Activated T-cell treated with anti-CD3 and anti-CD28 coated beads for 24 hours (primary cell): ENCODE results near the gene NXPH4.
A peak's percentile ranks its signal among the peaks of the same experiment; 100 is the strongest.

Source experiments
- DNase-seq: peaks from one replicate; pipeline ENCODE4 v3.0.0-alpha.2; 2020; ENCODE audit warnings: low read depth

NXPH4 gene

DNA sequence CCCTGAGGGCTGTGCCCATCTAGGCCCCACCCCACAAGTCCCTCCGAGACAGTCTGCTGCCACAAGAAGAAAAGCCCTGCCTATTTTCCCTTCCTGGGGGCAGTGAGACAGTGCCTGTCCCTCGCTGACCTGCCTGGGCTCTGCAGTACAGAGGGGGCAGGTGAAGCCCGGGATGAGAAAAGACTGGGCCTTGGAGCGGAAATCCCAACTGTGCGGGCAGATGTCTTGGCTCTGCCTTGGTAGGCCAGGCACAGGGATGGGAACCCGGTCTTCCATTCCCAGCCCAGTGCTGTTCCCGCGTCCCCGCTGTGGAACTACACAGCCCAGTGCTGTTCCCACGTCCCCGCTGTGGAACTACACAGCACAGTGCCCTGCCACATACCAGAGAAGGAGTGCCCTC, 12.8 kb upstream of the NXPH4 start:
- no peak for DNase-seq

DNA sequence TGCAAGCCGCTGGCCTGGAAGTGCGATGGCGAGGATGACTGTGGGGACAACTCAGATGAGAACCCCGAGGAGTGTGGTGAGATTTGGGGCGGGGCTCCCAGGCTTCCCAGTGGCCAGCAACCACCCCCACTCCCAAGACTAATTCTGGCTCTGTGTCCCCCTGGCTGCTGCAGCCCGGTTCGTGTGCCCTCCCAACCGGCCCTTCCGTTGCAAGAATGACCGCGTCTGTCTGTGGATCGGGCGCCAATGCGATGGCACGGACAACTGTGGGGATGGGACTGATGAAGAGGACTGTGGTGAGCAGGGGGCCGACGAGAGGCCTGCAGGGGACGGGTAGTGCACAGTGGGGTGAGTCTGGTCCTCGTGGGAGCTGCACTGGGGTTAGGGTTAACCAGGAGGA, 12.1 kb upstream of the NXPH4 start:
- no peak for DNase-seq

DNA sequence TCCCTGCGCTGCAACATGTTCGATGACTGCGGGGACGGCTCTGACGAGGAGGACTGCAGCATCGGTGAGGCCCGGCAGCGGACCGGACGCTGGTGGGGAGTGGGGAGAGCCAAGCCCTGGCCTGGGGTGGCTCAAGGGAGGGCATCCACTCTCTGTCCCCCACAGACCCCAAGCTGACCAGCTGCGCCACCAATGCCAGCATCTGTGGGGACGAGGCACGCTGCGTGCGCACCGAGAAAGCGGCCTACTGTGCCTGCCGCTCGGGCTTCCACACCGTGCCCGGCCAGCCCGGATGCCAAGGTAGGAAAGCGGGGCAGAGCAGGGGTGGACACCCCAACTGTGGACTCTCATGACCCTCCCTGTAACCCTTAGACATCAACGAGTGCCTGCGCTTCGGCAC, 11.4 kb upstream of the NXPH4 start:
- no peak for DNase-seq

DNA sequence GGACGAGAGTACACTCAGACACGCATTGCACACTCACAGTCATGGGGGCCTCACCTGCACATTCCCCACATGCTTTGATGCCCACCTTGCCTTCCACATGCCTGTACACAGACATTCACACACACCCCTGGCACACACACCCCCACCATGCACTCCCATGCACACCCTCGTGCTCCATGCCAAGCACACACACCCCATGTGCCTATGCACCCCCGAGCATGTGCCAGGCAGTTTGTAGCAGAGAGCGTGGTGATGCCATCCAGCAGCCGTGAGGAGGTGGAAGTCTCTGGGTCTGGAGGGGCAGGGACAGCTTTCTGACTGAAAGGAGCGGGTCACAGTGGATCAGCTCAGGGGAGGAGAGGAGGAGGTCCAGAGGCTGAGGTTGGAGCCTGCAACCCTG, 10.7 kb upstream of the NXPH4 start:
- DNase-seq = no peak

DNA sequence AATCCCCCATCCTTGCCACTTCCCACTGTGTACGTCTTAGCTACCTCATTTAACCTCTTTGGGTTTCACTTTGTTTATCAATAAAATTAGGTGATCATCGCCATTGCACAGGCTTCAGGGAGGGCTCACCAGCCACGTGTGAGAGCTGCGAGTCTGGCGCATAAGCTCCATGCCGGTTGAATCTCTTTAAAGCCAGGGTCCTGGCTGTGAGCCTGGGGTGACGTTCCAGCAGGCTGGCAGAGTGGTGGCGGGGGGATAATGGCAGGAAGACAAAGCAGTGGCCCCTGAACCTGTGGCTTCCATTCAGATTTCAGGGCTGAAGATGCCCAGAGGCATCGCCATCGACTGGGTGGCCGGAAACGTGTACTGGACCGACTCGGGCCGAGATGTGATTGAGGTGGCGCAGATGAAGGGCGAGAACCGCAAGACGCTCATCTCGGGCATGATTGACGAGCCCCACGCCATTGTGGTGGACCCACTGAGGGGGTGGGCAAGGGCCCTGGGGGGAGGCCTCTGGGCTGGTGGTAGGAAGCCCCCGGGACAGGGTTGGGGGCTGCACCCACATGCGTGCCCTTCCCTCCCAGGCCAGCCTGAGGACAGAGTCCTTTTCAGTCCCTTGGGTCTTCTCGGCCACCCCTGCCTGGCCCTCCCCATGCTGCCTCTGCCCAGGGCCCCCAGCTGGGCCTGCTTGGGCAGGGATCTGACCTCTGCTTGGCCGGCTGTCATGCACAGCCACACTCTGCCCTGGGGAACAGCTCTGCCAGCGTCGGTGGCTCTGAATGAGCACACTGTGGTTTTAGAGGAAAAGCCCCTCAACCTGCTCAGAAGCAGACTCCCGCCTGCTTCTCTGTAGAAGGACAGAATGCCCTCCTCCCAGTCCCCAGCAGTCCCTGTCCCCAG, 8.6 kb upstream of the NXPH4 start:
- no peak for DNase-seq

DNA sequence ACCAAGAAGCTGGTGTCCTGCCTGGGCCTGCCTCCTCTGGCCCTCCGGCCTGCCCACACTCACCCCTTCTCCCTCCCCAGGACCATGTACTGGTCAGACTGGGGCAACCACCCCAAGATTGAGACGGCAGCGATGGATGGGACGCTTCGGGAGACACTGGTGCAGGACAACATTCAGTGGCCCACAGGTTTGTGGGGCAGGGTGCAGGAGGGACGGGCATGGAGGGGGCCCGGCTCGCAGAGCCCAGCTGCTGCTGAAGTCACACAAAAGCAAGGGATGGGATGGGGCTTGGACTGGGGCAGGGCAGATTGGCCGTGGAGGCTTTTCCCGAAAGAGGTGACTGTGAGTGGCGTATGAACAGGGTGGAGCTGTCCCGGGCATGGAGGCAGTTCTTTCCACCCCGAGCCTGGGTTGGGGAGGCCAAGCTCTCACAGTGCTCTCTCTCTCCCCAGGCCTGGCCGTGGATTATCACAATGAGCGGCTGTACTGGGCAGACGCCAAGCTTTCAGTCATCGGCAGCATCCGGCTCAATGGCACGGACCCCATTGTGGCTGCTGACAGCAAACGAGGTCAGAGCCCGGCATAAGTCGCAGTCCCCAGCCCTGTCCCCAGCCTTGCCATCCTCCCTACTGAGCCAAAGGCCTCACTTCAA, 7.8 kb upstream of the NXPH4 start:
- DNase-seq = no peak

DNA sequence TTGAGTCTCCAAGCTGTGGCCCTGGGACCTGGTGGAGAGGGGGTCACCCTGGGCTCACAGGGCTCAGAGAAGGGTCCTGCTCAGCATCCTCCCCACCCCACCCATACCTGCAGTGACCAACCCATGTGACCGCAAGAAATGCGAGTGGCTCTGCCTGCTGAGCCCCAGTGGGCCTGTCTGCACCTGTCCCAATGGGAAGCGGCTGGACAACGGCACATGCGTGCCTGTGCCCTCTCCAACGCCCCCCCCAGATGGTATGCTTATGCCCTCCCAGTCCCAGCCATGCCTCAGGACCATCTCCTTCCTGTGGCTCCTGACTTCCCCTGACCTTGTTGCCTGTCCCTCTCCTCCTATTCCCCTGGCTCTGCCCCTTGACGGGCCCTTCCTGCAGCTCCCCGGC, 6.7 kb upstream of the NXPH4 start:
- DNase-seq = no peak

DNA sequence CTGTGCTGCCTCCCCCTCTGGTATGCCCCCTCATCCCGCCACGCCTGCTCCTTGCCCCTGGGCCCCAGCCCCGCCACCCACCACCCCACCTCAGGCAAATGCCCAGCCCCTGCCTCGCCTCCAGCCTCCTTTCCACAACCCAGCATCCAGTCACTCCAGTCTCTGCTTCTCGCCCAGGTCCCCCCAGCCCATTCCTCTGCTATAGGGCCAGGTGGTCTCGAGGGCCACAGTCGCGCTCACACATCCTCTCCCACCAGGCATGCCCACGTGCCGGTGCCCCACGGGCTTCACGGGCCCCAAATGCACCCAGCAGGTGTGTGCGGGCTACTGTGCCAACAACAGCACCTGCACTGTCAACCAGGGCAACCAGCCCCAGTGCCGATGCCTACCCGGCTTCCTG, 6.1 kb upstream of the NXPH4 start:
- DNase-seq = no peak

DNA sequence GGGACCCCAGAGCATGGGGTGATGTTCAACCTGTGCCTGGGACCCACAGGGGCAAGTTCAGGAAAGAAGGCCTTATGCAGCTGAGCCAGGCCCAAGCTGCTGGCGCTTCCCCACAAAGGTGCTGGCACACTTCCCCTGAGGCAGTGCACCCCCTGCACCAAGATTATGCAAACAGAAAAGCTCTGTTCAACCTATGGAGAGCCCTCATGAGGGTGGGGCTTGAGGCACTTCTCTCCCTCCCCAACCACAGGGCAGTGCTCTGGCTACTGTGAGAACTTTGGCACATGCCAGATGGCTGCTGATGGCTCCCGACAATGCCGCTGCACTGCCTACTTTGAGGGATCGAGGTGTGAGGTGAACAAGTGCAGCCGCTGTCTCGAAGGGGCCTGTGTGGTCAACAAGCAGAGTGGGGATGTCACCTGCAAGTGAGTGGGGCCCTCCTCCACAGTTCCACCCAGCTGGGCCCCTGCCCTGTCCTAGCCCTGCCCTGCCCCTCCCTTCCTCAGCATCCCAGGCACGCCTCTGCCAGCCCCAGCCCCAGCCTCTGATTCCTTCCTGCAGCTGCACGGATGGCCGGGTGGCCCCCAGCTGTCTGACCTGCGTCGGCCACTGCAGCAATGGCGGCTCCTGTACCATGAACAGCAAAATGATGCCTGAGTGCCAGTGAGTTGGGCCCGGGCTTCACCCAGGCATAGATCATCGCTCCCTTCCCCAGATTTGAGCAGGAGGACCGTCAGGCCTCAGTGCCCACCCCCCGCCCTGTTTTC, 5.5 kb upstream of the NXPH4 start:
- DNase-seq = no peak

DNA sequence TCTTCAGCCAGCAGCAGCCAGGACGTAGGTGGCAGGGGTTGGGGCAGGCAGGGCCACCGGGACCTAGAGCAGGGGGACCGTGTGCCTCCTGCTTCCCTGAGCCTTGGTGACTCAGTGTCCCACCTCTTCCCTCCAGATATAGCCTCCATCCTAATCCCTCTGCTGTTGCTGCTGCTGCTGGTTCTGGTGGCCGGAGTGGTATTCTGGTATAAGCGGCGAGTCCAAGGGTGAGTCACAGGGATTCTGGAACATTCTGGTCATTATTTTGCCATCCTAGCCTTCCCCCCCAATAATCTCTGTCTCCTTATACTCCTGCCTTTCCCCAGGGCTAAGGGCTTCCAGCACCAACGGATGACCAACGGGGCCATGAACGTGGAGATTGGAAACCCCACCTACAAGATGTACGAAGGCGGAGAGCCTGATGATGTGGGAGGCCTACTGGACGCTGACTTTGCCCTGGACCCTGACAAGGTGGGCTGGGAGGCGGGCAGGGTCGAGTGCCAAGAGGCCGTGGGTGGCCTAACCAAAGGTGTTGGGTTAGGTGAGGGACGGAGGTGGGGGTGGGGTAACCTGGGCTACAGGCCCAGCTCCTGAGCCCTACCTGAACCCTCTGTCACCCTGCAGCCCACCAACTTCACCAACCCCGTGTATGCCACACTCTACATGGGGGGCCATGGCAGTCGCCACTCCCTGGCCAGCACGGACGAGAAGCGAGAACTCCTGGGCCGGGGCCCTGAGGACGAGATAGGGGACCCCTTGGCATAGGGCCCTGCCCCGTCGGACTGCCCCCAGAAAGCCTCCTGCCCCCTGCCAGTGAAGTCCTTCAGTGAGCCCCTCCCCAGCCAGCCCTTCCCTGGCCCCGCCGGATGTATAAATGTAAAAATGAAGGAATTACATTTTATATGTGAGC, 4.5 kb upstream of the NXPH4 start:
- no peak for DNase-seq

DNA sequence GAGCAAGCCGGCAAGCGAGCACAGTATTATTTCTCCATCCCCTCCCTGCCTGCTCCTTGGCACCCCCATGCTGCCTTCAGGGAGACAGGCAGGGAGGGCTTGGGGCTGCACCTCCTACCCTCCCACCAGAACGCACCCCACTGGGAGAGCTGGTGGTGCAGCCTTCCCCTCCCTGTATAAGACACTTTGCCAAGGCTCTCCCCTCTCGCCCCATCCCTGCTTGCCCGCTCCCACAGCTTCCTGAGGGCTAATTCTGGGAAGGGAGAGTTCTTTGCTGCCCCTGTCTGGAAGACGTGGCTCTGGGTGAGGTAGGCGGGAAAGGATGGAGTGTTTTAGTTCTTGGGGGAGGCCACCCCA, 3.9 kb upstream of the NXPH4 start:
- no peak for DNase-seq

DNA sequence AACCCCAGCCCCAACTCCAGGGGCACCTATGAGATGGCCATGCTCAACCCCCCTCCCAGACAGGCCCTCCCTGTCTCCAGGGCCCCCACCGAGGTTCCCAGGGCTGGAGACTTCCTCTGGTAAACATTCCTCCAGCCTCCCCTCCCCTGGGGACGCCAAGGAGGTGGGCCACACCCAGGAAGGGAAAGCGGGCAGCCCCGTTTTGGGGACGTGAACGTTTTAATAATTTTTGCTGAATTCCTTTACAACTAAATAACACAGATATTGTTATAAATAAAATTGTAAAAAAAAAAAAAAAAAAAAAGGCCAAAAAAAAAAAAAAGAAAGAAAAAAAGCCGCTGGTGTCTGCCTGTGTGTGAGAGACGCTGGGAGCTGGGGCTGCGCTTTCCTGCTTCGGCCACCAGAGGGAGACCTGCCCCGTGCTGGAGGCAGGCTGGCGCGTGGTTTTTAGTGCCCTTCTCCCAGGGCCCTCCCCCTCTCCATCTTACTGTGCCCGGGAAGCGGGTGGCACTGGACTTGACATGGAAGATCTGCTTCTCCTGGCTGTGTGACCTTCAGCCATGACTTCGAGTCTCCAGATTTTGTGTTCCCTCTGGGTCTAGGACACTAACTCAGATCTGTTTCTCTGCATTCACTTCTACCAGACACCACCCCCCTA, 3.4 kb upstream of the NXPH4 start:
- peak; percentile 78 for DNase-seq

DNA sequence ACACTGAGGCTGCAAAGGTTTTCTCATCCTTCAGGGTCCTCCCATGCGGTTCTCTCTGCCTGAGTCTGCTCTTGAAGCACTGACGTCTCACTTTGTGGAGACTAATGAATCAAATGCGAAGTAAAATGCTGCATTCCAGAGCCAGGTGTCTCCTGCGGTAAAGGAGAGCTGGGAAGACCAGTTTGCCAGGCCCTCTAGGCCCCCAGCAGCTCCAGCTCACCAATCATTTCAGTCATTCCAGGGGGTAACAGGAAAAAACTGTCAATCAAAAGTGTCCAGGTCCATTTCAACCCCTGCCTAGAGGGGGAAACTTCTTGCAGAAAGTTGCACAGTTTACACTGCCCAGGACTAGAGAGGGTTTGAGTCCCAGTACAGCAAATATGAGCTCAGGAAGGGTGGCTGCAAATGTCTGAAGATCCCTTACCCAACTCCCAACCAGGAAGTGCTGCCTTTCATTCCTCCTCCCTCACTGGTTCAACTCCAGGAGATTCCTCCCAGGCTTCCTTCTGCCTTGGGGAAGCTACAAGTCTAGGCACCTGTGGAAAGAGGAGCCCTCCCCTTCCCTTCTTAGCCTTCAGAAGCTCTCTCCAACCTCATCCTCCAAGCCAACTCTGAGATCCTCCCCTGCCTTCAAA, 2.7 kb upstream of the NXPH4 start:
- DNase-seq = no peak

DNA sequence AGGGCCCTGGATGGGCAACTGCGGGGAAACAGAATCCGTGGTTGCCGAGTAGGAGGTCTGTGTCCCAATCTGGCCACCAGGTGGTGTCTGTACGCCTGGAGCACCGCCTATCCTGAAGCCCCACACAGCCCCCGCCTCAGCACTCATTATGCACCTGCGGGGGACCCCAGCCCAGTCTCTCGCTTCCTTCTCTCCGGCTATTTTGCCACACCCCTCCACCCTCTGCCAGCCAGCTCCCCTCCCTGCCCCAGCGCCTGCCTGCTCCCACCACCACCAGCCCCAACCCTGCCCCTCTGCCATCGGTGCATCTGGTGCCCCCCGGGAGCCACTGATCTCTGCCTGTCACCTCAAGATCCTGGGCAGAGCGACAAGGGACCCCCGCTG, 2.2 kb upstream of the NXPH4 start:
- DNase-seq = peak; percentile 58

DNA sequence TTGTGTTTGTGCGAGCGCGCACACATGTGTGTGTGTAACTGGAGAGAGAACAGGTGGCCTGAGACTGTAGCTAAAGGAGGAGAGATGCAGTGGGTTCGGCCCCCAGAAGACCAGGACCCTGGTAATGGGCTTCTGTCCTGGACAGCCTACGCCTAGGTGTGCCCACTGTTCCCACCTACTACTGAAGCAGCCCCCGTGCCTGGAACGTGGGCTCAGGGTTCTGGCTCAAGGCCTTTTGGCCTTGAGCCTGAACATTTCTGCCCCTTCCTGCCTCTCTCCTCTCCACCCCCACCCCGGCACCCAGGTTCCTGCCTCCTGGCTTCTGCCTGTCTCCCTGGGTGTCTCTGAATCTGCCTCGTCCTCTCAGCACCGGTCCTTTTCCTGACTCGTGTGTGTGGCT, 1.5 kb upstream of the NXPH4 start:
- no peak for DNase-seq

DNA sequence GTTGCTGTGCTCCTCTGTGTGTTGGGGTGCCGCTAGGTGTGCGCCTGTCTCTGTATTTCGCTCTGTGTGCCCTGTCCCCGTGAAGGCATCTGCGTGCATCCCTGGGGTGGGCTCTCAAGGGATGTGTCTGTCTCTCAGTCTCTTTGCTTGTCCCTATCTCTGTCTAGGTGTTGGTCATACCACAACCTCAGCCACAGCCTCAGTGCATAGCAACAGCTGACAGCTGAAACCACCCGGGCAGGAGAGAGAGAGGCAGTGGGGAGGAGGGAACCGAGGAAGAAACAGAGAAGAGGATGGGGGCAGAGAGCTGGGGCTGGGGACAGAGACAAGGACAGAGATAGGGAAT, 953 bp upstream of the NXPH4 start:
- no peak for DNase-seq

DNA sequence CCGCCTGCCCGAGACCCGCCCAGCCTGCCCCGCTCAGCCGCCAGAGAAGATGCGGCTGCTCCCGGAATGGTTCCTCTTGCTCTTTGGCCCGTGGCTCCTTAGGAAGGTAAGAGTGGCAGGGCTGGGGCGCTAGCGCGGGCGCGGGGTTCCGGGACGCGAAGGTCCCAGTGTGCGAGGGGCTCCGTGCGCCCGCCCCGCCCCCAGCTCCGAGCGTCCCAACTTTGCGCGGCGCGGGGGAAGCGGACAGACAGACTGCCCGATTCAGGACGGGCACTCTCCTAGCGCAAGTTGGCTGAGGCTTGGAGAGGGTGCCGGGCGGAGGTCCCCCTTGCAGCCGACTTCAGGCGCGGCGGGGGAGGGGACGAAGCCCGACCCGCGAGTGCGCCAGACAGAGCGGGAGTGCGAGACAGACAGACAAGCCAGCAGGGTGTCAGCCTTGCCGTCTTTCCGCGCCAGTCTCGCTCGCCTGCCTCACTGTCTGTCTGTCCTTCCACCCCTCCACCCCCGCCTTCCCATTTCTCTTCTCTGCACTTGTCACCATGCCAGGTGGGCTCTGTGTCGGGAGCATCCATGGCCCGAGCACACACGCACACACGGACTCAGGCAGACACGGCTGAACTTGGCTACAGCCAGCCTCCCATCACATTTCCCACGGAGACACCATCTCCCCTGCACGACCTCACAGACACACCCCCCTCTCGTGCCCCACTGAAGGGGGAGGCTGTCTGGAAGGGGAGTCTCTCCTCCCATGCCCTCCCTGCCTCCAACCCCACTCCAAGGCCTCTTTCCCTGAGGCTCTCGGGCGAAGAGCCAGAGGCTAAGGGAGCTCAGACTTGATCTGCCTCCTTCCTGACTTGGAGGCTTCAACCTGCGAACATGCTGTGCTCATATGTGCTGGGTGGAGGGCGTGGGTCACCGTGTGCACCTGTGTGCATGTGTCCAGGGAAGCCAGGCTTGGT, 606 bp downstream of the NXPH4 start:
- DNase-seq = no peak

DNA sequence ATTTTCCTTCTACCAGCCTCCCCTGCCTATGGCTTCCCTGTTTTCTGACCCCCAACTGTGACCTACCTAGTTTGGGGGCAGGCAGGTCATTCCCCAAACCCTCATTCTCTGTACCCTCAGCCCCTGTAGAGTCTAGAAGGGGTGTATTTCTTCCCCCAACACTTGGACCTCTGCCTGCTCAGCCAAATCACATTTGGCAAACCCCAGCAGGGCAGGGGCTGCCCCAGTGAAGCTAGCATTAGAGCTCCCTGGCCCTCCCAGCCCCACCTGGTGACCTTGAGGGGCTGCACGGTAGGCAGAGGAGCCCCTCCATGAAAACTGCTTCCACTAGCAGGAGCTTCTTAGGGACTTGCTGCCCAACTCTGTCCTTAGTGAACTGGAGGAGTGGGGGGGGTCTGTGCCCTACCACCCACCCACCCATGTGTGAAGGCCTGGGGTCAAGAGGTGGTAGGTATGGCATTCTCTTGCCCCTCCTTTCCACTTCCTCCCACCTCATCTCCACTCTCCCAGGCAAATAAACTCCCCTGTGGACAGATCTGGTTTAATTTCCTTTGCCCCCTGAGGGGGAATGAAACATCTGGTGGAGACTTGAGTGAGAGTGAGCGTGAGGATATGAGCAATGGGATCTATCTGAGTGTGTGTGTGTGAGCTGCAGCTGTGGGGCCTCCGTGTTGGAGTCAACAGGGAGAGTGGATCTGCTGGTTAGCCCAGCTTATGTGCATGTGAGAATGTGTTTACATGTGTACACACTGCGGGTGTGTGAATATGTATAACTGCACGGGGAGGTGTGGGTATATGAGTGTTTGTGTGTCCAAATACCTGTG, 1.6 kb downstream of the NXPH4 start:
- DNase-seq = no peak
